DND-41 (cell line): Measurements from ENCODE around the gene EML3.
A peak's percentile ranks its signal among the peaks of the same experiment; 100 is the strongest.

Experiments used
- ATAC-seq: fragments of 200-7000 bp; cut with Tn5 transposase; 3 replicates; pipeline ENCODE4 v1.9.1; 2021; ENCODE audit warnings: low read depth; ENCODE audit not compliant: insufficient read depth
- DNase-seq: peaks from one replicate; pipeline ENCODE4 v3.0.0-alpha.2; 2020
- H2AFZ ChIP-seq: 2 replicates; pipeline ENCODE4 v1.6.0; 2012; ENCODE audit warnings: low read depth, low read length
- H3K27ac ChIP-seq: 2 replicates; pipeline ENCODE4 v1.5.1; 2012; ENCODE audit warnings: low read length, inconsistent platforms
- H3K27me3 ChIP-seq: fragments of 200-600 bp; sonication (generic); 2 replicates; pipeline ENCODE4 v1.6.0; 2012; ENCODE audit warnings: low read length, mild to moderate bottlenecking, inconsistent platforms; ENCODE audit not compliant: insufficient read depth, poor library complexity
- H3K36me3 ChIP-seq: 2 replicates; pipeline ENCODE4 v1.5.1; 2012; ENCODE audit warnings: low read length, inconsistent platforms; ENCODE audit not compliant: insufficient read depth
- H3K4me1 ChIP-seq: 2 replicates; pipeline ENCODE4 v1.5.1; 2012; ENCODE audit warnings: mild to moderate bottlenecking, low read length; ENCODE audit not compliant: insufficient read depth
- H3K4me2 ChIP-seq: 2 replicates; pipeline ENCODE4 v1.6.0; 2012; ENCODE audit warnings: mild to moderate bottlenecking, moderate library complexity, low read length, inconsistent platforms; ENCODE audit not compliant: insufficient read depth
- H3K4me3 ChIP-seq, 2 experiments: fragments of 200-600 bp in 1 of 2; shearing (Covaris generic) in 1 of 2; 2 replicates each; pipeline ENCODE4 v1.5.1; 2012 to 2016; ENCODE audit warnings: inconsistent platforms in 2 of 2, low read length in 2 of 2, mild to moderate bottlenecking in 2 of 2, low read depth in 1 of 2, moderate library complexity in 1 of 2
- H3K79me2 ChIP-seq: 2 replicates; pipeline ENCODE4 v1.6.0; 2012; ENCODE audit warnings: low read length, inconsistent platforms; ENCODE audit not compliant: insufficient read depth
- H3K9ac ChIP-seq: 2 replicates; pipeline ENCODE4 v1.6.0; 2012; ENCODE audit warnings: low read depth, mild to moderate bottlenecking, inconsistent platforms, low read length, moderate library complexity
- H3K9me3 ChIP-seq: 2 replicates; pipeline ENCODE4 v1.5.1; 2012; ENCODE audit warnings: low read length, moderate library complexity, mild to moderate bottlenecking, inconsistent platforms; ENCODE audit not compliant: insufficient read depth, severe bottlenecking
- H4K20me1 ChIP-seq: 2 replicates; pipeline ENCODE4 v1.6.0; 2012; ENCODE audit warnings: low read length; ENCODE audit not compliant: insufficient read depth
- EZH2 ChIP-seq: IDR thresholded peaks from 3 replicates; pipeline ENCODE4 v1.6.1; 2012; ENCODE audit warnings: borderline replicate concordance, low read depth, mild to moderate bottlenecking, moderate library complexity, low read length, inconsistent platforms; ENCODE audit not compliant: severe bottlenecking
- TF ChIP-seq, protein P1 (sequence below): IDR thresholded peaks from 2 replicates; pipeline ENCODE4 v1.5.1; 2012; ENCODE audit warnings: borderline replicate concordance, low read length, moderate library complexity, mild to moderate bottlenecking; ENCODE audit not compliant: poor library complexity, severe bottlenecking; ENCODE audit errors: extremely low read depth

Gene EML3

DNA sequence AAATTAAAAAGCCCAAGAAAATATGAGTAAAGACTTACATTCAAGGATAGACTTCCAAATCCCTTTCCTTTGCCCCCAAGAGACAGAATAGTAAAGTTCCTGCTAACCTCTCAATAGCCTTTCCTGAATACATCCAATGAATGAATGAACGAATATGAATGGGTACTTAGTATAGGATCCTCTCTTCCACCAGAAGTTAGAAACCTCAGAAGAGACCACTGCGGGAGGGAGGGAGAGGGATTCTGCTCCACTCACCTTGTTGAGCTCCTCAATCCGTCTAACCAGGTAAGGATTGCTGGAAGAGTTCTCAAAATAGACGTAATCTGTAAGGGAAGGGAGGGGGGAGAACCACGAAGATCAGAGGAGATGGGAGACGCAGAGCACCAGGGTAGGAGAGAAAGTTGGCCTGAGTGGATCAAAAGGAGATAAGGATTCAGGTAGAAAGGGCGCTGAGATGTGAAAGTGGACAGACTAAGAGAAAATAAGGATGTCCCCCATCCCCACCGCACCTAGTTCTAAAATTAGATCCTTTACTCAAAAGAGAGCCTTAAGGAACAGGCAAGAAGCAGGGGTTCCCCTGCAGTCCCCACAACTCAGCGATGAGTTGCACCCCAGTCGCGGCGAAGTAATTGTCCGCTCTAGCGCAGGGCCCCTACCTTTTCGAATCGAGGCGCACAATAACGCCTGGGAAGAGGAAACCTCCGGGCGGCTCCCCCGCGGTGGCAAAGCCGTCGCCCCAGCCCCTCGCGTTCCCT lies 12.0 kb downstream of the EML3 start:
- ATAC-seq (no peak), DNase-seq (no peak)
- Histone ChIP-seq H3K36me3 (peaks cover 66% of the 10 kb centered on the region), H3K9me3 (no peaks in the 10 kb centered on the region), H3K27me3 (no peaks in the 10 kb centered on the region), H3K79me2 (peaks cover 54% of the 10 kb centered on the region), H3K4me2 (peak overlapping the region; percentile 96), H3K4me3 (peak overlapping the region; percentile 69), H3K9ac (peak overlapping the region; percentile 97), H4K20me1 (peaks cover 36% of the 10 kb centered on the region), H3K4me1 (peaks cover 51% of the 10 kb centered on the region), H2AFZ (peak overlapping the region; percentile 75), H3K27ac (peak overlapping the region; percentile 92)
- no peak for TF ChIP-seq EZH2
- TF ChIP-seq, protein P1, sequence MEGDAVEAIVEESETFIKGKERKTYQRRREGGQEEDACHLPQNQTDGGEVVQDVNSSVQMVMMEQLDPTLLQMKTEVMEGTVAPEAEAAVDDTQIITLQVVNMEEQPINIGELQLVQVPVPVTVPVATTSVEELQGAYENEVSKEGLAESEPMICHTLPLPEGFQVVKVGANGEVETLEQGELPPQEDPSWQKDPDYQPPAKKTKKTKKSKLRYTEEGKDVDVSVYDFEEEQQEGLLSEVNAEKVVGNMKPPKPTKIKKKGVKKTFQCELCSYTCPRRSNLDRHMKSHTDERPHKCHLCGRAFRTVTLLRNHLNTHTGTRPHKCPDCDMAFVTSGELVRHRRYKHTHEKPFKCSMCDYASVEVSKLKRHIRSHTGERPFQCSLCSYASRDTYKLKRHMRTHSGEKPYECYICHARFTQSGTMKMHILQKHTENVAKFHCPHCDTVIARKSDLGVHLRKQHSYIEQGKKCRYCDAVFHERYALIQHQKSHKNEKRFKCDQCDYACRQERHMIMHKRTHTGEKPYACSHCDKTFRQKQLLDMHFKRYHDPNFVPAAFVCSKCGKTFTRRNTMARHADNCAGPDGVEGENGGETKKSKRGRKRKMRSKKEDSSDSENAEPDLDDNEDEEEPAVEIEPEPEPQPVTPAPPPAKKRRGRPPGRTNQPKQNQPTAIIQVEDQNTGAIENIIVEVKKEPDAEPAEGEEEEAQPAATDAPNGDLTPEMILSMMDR, result no peak

DNA sequence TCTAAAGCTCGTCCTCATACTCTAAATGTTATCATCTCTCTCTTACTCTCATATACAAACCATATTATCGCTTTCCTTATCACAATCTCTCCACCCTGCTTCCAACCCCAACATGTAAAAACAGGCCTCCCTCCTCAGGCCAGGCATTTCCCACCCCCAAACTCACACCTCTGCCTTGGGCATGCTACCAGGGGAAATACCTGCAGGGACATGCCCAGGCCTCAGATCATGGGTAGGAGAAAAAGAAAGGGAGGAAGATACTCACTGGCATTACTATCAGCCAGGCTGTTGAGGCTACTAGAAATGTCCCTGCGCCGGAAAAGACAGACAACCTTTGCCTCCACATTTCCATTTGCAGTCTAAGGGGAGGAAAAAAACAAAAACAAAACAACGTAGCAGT lies 12.7 kb downstream of the EML3 start:
- ATAC-seq, result no peak
- peaks cover 66% of the 10 kb centered on the region for H3K36me3 ChIP-seq
- peaks cover 54% of the 10 kb centered on the region for H3K79me2 ChIP-seq
- no peak for TF ChIP-seq EZH2
- TF ChIP-seq, protein P1, result no peak
- peak overlapping the region; percentile 96 for H3K4me2 ChIP-seq
- H2AFZ ChIP-seq, result no peak overlapping the region
- peak overlapping the region; percentile 92 for H3K27ac ChIP-seq
- DNase-seq, result no peak
- peaks cover 55% of the 10 kb centered on the region for H3K4me1 ChIP-seq
- peaks cover 38% of the 10 kb centered on the region for H4K20me1 ChIP-seq
- H3K27me3 ChIP-seq, result no peaks in the 10 kb centered on the region
- no peaks in the 10 kb centered on the region for H3K9me3 ChIP-seq
- peak overlapping the region; percentile 69 for H3K4me3 ChIP-seq
- peak overlapping the region; percentile 97 for H3K9ac ChIP-seq

DNA sequence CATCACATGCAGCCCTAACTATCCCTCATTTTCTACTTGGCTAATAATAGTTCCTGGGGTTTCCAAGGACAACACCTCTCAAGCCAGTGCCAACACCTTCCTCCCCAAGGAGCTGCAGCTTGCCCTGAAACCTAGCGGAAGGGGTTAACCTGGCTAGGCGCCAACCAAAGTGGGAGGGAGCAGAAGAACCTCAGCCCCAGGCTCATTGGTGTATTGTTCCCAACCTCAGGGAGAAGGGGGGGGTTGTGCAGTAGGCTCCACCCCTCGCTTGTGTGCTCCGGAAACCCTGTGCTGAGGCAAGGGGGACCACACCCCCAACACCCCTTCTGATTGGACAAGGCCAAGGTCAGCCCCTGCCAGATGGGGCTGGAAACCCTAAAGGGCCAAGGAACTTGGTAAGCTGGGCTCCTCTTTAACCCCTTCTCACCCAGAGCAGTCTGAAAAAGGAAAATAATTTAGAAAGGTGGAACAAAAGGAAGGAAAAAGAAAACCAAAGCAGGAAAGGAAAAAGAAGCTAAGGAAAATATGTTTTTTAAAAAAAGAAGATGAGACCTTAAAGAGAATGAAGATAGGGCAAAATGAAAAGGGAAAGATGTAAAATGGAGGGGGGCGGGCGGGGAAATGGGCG lies 13.4 kb downstream of the EML3 start:
- Histone ChIP-seq H3K36me3 (peaks cover 72% of the 10 kb centered on the region), H3K4me1 (peaks cover 59% of the 10 kb centered on the region), H3K79me2 (peaks cover 54% of the 10 kb centered on the region), H3K4me2 (peak overlapping the region; percentile 96), H4K20me1 (peaks cover 38% of the 10 kb centered on the region), H3K27me3 (no peaks in the 10 kb centered on the region), H3K9ac (peak overlapping the region; percentile 97), H3K9me3 (no peaks in the 10 kb centered on the region), H3K27ac (peak overlapping the region; percentile 92), H3K4me3 (peak overlapping the region; percentile 69; a peak in 3 of 4 replicates), H2AFZ (no peak overlapping the region)
- TF ChIP-seq EZH2, result no peak
- TF ChIP-seq, protein P1, result no peak
- DNase-seq, result peak; percentile 99
- peak; percentile 77 for ATAC-seq
